Measurements from ENCODE around the gene C1QTNF9. TPM values are rescaled to one million over a fixed set of nuclear protein-coding genes. Genes with fewer than 3 reads are reported as not detected.
A peak's percentile ranks its signal among the peaks of the same experiment; 100 is the strongest.
"Not testable (repeated sequence)": the region's sequence is repeated elsewhere in the genome, so short reads cannot be mapped to it uniquely, and the experiment has no call there.

C1QTNF9 gene
- total RNA-seq, 2 experiments from 2014 or later: not detected

- no peaks in the 10 kb centered on the region for H3K27me3 Mint-ChIP-seq
- ATAC-seq (no peak), DNase-seq (no peak)
- H3K9me3 Mint-ChIP-seq (ENCODE audit: low read depth): no peaks in the 10 kb centered on the region
- no peak overlapping the region for H3K27ac Mint-ChIP-seq
- intact Hi-C loops (cut with DNase I, micrococcal nuclease): no loop called here
- H3K4me1 Mint-ChIP-seq: no peaks in the 10 kb centered on the region
- ChIA-PET CTCF (interaction anchor here (0.6 kb wide), 2 partner anchors 30 to 33 kb away, joined by 3 read pairs; no protein-coding TSS in a partner anchor), POLR2A (no interaction called here)
- no peak overlapping the region for H3K4me3 Mint-ChIP-seq
- H3K36me3 Mint-ChIP-seq (ENCODE audit: low read depth): no peaks in the 10 kb centered on the region
Measured at GRCh38 chr13:24348797-24349515, 39.6 kb downstream of the C1QTNF9 start.

GRCh38 chr13:24349778-24350664 is 40.6 kb downstream of the C1QTNF9 start:
- H3K9me3 Mint-ChIP-seq (ENCODE audit: low read depth); H3K27ac Mint-ChIP-seq; H3K4me3 Mint-ChIP-seq; H3K36me3 Mint-ChIP-seq (ENCODE audit: low read depth); POLR2A ChIA-PET; H3K27me3 Mint-ChIP-seq; H3K4me1 Mint-ChIP-seq; DNase-seq: not testable (repeated sequence)
- CTCF ChIA-PET: interaction anchor here (0.6 kb wide), 2 partner anchors 28 to 32 kb away, joined by 3 read pairs; no protein-coding TSS in a partner anchor
- peak; percentile 47 for ATAC-seq
- intact Hi-C loops (cut with DNase I, micrococcal nuclease): loop anchor here in 1 of 2 experiments (5.0 kb wide), 1 partner anchor 1418 kb away; no protein-coding TSS in a partner anchor

- Mint-ChIP-seq H3K36me3 (ENCODE audit: low read depth) (no peaks in the 10 kb centered on the region), H3K27me3 (no peaks in the 10 kb centered on the region), H3K9me3 (ENCODE audit: low read depth) (no peaks in the 10 kb centered on the region), H3K4me1 (no peaks in the 10 kb centered on the region), H3K4me3 (no peak overlapping the region), H3K27ac (no peak overlapping the region)
- ATAC-seq (no peak), DNase-seq (no peak)
- CTCF ChIA-PET: no interaction called here
- intact Hi-C loops (cut with DNase I, micrococcal nuclease): loop anchor here in 1 of 2 experiments (5.0 kb wide), 1 partner anchor 1419 kb away; no protein-coding TSS in a partner anchor
- POLR2A ChIA-PET: no interaction called here
Measured at GRCh38 chr13:24351423-24351822, 42.0 kb downstream of the C1QTNF9 start.

GRCh38 chr13:24353736-24354135 is 44.4 kb downstream of the C1QTNF9 start:
- no peak overlapping the region for H3K4me3 Mint-ChIP-seq
- H3K27ac Mint-ChIP-seq: no peak overlapping the region
- DNase-seq (no peak), ATAC-seq (no peak)
- intact Hi-C loops (cut with DNase I, micrococcal nuclease): loop anchor here in 1 of 2 experiments (5.0 kb wide), 1 partner anchor 1421 kb away; no protein-coding TSS in a partner anchor
- H3K4me1 Mint-ChIP-seq: no peaks in the 10 kb centered on the region
- ChIA-PET POLR2A (no interaction called here), CTCF (no interaction called here)
- no peaks in the 10 kb centered on the region for H3K36me3 Mint-ChIP-seq (ENCODE audit: low read depth)
- no peaks in the 10 kb centered on the region for H3K9me3 Mint-ChIP-seq (ENCODE audit: low read depth)
- no peaks in the 10 kb centered on the region for H3K27me3 Mint-ChIP-seq

- CTCF ChIA-PET: no interaction called here
- POLR2A ChIA-PET: no interaction called here
- intact Hi-C loops (cut with DNase I, micrococcal nuclease): no loop called here
Measured at GRCh38 chr13:24355103-24355502, 45.7 kb downstream of the C1QTNF9 start.

GRCh38 chr13:24356270-24356669 is 46.9 kb downstream of the C1QTNF9 start:
- no peak for DNase-seq
- ChIA-PET POLR2A (no interaction called here), CTCF (no interaction called here)
- Mint-ChIP-seq H3K36me3 (ENCODE audit: low read depth) (no peaks in the 10 kb centered on the region), H3K9me3 (ENCODE audit: low read depth) (no peaks in the 10 kb centered on the region), H3K4me1 (no peaks in the 10 kb centered on the region), H3K27me3 (no peaks in the 10 kb centered on the region), H3K4me3 (no peak overlapping the region), H3K27ac (no peak overlapping the region)
- intact Hi-C loops (cut with DNase I, micrococcal nuclease): no loop called here
- ATAC-seq: no peak

More at GRCh38 chr13:24355103-24355502, 45.7 kb downstream of the C1QTNF9 start:
- Mint-ChIP-seq H3K36me3 (ENCODE audit: low read depth) (no peaks in the 10 kb centered on the region), H3K4me3 (no peak overlapping the region), H3K27ac (no peak overlapping the region), H3K9me3 (ENCODE audit: low read depth) (no peaks in the 10 kb centered on the region), H3K27me3 (no peaks in the 10 kb centered on the region), H3K4me1 (no peaks in the 10 kb centered on the region)
- DNase-seq (no peak), ATAC-seq (no peak)

- no peaks in the 10 kb centered on the region for H3K36me3 Mint-ChIP-seq (ENCODE audit: low read depth)
- no peak overlapping the region for H3K4me3 Mint-ChIP-seq
- no peaks in the 10 kb centered on the region for H3K9me3 Mint-ChIP-seq (ENCODE audit: low read depth)
- intact Hi-C loops (cut with DNase I, micrococcal nuclease): no loop called here
- POLR2A ChIA-PET: no interaction called here
- no peaks in the 10 kb centered on the region for H3K27me3 Mint-ChIP-seq
- no peak for DNase-seq
- no peak for ATAC-seq
- no peaks in the 10 kb centered on the region for H3K4me1 Mint-ChIP-seq
- H3K27ac Mint-ChIP-seq: no peak overlapping the region
- CTCF ChIA-PET: no interaction called here
Measured at GRCh38 chr13:24356837-24357236, 47.5 kb downstream of the C1QTNF9 start.

GRCh38 chr13:24357756-24358155 is 48.4 kb downstream of the C1QTNF9 start:
- ATAC-seq: no peak
- POLR2A ChIA-PET: no interaction called here
- H3K27ac Mint-ChIP-seq: no peak overlapping the region
- no peaks in the 10 kb centered on the region for H3K4me1 Mint-ChIP-seq
- DNase-seq: no peak
- no peaks in the 10 kb centered on the region for H3K27me3 Mint-ChIP-seq
- intact Hi-C loops (cut with DNase I, micrococcal nuclease): no loop called here
- no peak overlapping the region for H3K4me3 Mint-ChIP-seq
- no peaks in the 10 kb centered on the region for H3K36me3 Mint-ChIP-seq (ENCODE audit: low read depth)
- no peaks in the 10 kb centered on the region for H3K9me3 Mint-ChIP-seq (ENCODE audit: low read depth)
- CTCF ChIA-PET: no interaction called here

GRCh38 chr13:24358836-24359235 is 49.5 kb downstream of the C1QTNF9 start:
- H3K27me3 Mint-ChIP-seq; H3K4me1 Mint-ChIP-seq; H3K4me3 Mint-ChIP-seq; POLR2A ChIA-PET; H3K27ac Mint-ChIP-seq; intact Hi-C loops (cut with DNase I, micrococcal nuclease); H3K36me3 Mint-ChIP-seq (ENCODE audit: low read depth); CTCF ChIA-PET; ATAC-seq; DNase-seq; H3K9me3 Mint-ChIP-seq (ENCODE audit: low read depth): not testable (repeated sequence)

- H3K9me3 Mint-ChIP-seq (ENCODE audit: low read depth); H3K4me3 Mint-ChIP-seq; ATAC-seq; H3K27me3 Mint-ChIP-seq; DNase-seq; H3K36me3 Mint-ChIP-seq (ENCODE audit: low read depth); intact Hi-C loops (cut with DNase I, micrococcal nuclease); POLR2A ChIA-PET; CTCF ChIA-PET; H3K27ac Mint-ChIP-seq; H3K4me1 Mint-ChIP-seq: not testable (repeated sequence)
Measured at GRCh38 chr13:24359252-24359651, 49.9 kb downstream of the C1QTNF9 start.

- Mint-ChIP-seq H3K27me3 (no peaks in the 10 kb centered on the region), H3K36me3 (ENCODE audit: low read depth) (no peaks in the 10 kb centered on the region), H3K4me1 (no peaks in the 10 kb centered on the region), H3K9me3 (ENCODE audit: low read depth) (no peaks in the 10 kb centered on the region), H3K27ac (no peak overlapping the region), H3K4me3 (no peak overlapping the region)
- DNase-seq: no peak
- intact Hi-C loops (cut with DNase I, micrococcal nuclease): no loop called here
- no peak for ATAC-seq
- POLR2A ChIA-PET: no interaction called here
- CTCF ChIA-PET: no interaction called here
Measured at GRCh38 chr13:24360106-24360505, 50.7 kb downstream of the C1QTNF9 start.

GRCh38 chr13:24361113-24361512 is 51.7 kb downstream of the C1QTNF9 start:
- Mint-ChIP-seq H3K27ac (no peak overlapping the region), H3K36me3 (ENCODE audit: low read depth) (no peaks in the 10 kb centered on the region), H3K9me3 (ENCODE audit: low read depth) (no peaks in the 10 kb centered on the region), H3K4me1 (no peaks in the 10 kb centered on the region), H3K27me3 (no peaks in the 10 kb centered on the region), H3K4me3 (no peak overlapping the region)
- POLR2A ChIA-PET: no interaction called here
- DNase-seq: no peak
- CTCF ChIA-PET: interaction anchor here (0.7 kb wide), 1 partner anchor 63 kb away, joined by 3 read pairs; no protein-coding TSS in a partner anchor
- ATAC-seq: no peak
- intact Hi-C loops (cut with DNase I, micrococcal nuclease): no loop called here
